HG03575 (cell line): ENCODE results near the gene SRR.
A peak's percentile ranks its signal among the peaks of the same experiment; 100 is the strongest.
"Not testable (repeated sequence)": the region's sequence is repeated elsewhere in the genome, so short reads cannot be mapped to it uniquely, and the experiment has no call there.

Experiments
- ATAC-seq: cut with Tn5 transposase; IDR thresholded peaks from one replicate; pipeline ENCODE4 v1.9.1; 2021; ENCODE audit not compliant: unreplicated experiment, insufficient number of reproducible peaks, low FRiP score; ENCODE audit errors: extremely low read depth

SRR gene

GRCh38 chr17:2303204-2304188, at the start of gene SRR, which contains the start of gene SMG6:
TSS of gene SRR (plus strand) at chr17:2303950. CDS start at chr17:2315561, 11,611 bp downstream.
TSS of gene SMG6 (minus strand) at chr17:2303785. CDS start at chr17:2303720, 65 bp downstream.
- ATAC-seq = peak; percentile 37

- not testable (repeated sequence) for ATAC-seq
Observed at GRCh38 chr17:2258830-2259229, 44.9 kb upstream of the SRR start.

GRCh38 chr17:2259769-2260536, 43.8 kb upstream of the SRR start:
- ATAC-seq = no peak

- no peak for ATAC-seq
Observed at GRCh38 chr17:2262135-2262587, 41.6 kb upstream of the SRR start.

- ATAC-seq = no peak
Observed at GRCh38 chr17:2263183-2264066, 40.3 kb upstream of the SRR start.

- ATAC-seq = no peak
Observed at GRCh38 chr17:2264067-2264860, 39.5 kb upstream of the SRR start.

GRCh38 chr17:2265166-2265565, 38.6 kb upstream of the SRR start:
- ATAC-seq = not testable (repeated sequence)

- no peak for ATAC-seq
Observed at GRCh38 chr17:2266045-2266864, 37.5 kb upstream of the SRR start.

- ATAC-seq = no peak
Observed at GRCh38 chr17:2266865-2267228, 36.9 kb upstream of the SRR start.

- ATAC-seq = no peak
Observed at GRCh38 chr17:2267354-2267753, 36.4 kb upstream of the SRR start.

GRCh38 chr17:2271985-2272702, 31.6 kb upstream of the SRR start:
- ATAC-seq = no peak

GRCh38 chr17:2274414-2274813, 29.3 kb upstream of the SRR start:
- no peak for ATAC-seq

- ATAC-seq = no peak
Observed at GRCh38 chr17:2275722-2276121, 28.0 kb upstream of the SRR start.

GRCh38 chr17:2277429-2278170, 26.1 kb upstream of the SRR start:
- ATAC-seq = no peak

GRCh38 chr17:2279707-2280106, 24.0 kb upstream of the SRR start:
- no peak for ATAC-seq

GRCh38 chr17:2282297-2282873, 21.4 kb upstream of the SRR start:
- no peak for ATAC-seq
